Measurements from ENCODE around the gene ZNF407.

The ZNF407 gene

GRCh38 chr18:74946646-74947375 is 349.1 kb downstream of the ZNF407 start:
- no peaks in the 10 kb centered on the region for H3K9me3 ChIP-seq (ENCODE audit: control insufficient read depth, insufficient read depth, low read length)
- peaks cover 7% of the 10 kb centered on the region for H3K4me1 ChIP-seq (ENCODE audit: control insufficient read depth, low read length)
- no peaks in the 10 kb centered on the region for H3K36me3 ChIP-seq (ENCODE audit: control insufficient read depth, low read length)
- H3K4me3 ChIP-seq (ENCODE audit: low read length), result no peak overlapping the region
- H3K27ac ChIP-seq (ENCODE audit: low read depth, low read length), result no peak overlapping the region
- H4K20me1 ChIP-seq (ENCODE audit: control insufficient read depth, insufficient read depth, low read depth, low read length), result no peaks in the 10 kb centered on the region
- no peaks in the 10 kb centered on the region for H3K79me2 ChIP-seq (ENCODE audit: control insufficient read depth, low read length)
- no peak for TF ChIP-seq EZH2phosphoT487 (IDR thresholded peaks at IDR 0.05; ENCODE audit: borderline replicate concordance, low read length)
- TF ChIP-seq, protein P1, sequence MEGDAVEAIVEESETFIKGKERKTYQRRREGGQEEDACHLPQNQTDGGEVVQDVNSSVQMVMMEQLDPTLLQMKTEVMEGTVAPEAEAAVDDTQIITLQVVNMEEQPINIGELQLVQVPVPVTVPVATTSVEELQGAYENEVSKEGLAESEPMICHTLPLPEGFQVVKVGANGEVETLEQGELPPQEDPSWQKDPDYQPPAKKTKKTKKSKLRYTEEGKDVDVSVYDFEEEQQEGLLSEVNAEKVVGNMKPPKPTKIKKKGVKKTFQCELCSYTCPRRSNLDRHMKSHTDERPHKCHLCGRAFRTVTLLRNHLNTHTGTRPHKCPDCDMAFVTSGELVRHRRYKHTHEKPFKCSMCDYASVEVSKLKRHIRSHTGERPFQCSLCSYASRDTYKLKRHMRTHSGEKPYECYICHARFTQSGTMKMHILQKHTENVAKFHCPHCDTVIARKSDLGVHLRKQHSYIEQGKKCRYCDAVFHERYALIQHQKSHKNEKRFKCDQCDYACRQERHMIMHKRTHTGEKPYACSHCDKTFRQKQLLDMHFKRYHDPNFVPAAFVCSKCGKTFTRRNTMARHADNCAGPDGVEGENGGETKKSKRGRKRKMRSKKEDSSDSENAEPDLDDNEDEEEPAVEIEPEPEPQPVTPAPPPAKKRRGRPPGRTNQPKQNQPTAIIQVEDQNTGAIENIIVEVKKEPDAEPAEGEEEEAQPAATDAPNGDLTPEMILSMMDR (IDR thresholded peaks at IDR 0.05; ENCODE audit: low read depth, low read length, poor library complexity, severe bottlenecking), result no peak
- no peak overlapping the region for H3K4me2 ChIP-seq (ENCODE audit: low read length)
- no peaks in the 10 kb centered on the region for H3K9me2 ChIP-seq (replicated peaks; ENCODE audit: control insufficient read depth, low read length)
- H3K27me3 ChIP-seq (ENCODE audit: control insufficient read depth, low read length), result no peaks in the 10 kb centered on the region
- no peaks in the 10 kb centered on the region for H3F3A ChIP-seq (ENCODE audit: control insufficient read depth, insufficient read depth)

- Histone ChIP-seq H3K79me2 (ENCODE audit: control insufficient read depth, low read length) (no peaks in the 10 kb centered on the region), H3K4me1 (ENCODE audit: control insufficient read depth, low read length) (peaks cover 1% of the 10 kb centered on the region), H3K36me3 (ENCODE audit: control insufficient read depth, low read length) (no peaks in the 10 kb centered on the region), H3K9me2 (replicated peaks; ENCODE audit: control insufficient read depth, low read length) (no peaks in the 10 kb centered on the region), H3K27ac (ENCODE audit: low read depth, low read length) (no peak overlapping the region), H4K20me1 (ENCODE audit: control insufficient read depth, insufficient read depth, low read depth, low read length) (no peaks in the 10 kb centered on the region), H3K4me2 (ENCODE audit: low read length) (no peak overlapping the region), H3K4me3 (ENCODE audit: low read length) (no peak overlapping the region), H3K9me3 (ENCODE audit: control insufficient read depth, insufficient read depth, low read length) (no peaks in the 10 kb centered on the region), H3K27me3 (ENCODE audit: control insufficient read depth, low read length) (no peaks in the 10 kb centered on the region), H3F3A (ENCODE audit: control insufficient read depth, insufficient read depth) (no peaks in the 10 kb centered on the region)
- no peak for TF ChIP-seq EZH2phosphoT487 (IDR thresholded peaks at IDR 0.05; ENCODE audit: borderline replicate concordance, low read length)
- TF ChIP-seq, protein P1 (IDR thresholded peaks at IDR 0.05; ENCODE audit: low read depth, low read length, poor library complexity, severe bottlenecking), result no peak
Measured at GRCh38 chr18:74947417-74947816, 349.7 kb downstream of the ZNF407 start.

- no peak for TF ChIP-seq EZH2phosphoT487 (IDR thresholded peaks at IDR 0.05; ENCODE audit: borderline replicate concordance, low read length)
- TF ChIP-seq, protein P1 (IDR thresholded peaks at IDR 0.05; ENCODE audit: low read depth, low read length, poor library complexity, severe bottlenecking), result no peak
- H3K79me2 ChIP-seq (ENCODE audit: control insufficient read depth, low read length), result no peaks in the 10 kb centered on the region
- H3K9me3 ChIP-seq (ENCODE audit: control insufficient read depth, insufficient read depth, low read length), result no peaks in the 10 kb centered on the region
- no peaks in the 10 kb centered on the region for H3K9me2 ChIP-seq (replicated peaks; ENCODE audit: control insufficient read depth, low read length)
- no peak overlapping the region for H3K27ac ChIP-seq (ENCODE audit: low read depth, low read length)
- H3K27me3 ChIP-seq (ENCODE audit: control insufficient read depth, low read length), result no peaks in the 10 kb centered on the region
- H3K4me1 ChIP-seq (ENCODE audit: control insufficient read depth, low read length), result no peaks in the 10 kb centered on the region
- H4K20me1 ChIP-seq (ENCODE audit: control insufficient read depth, insufficient read depth, low read depth, low read length), result no peaks in the 10 kb centered on the region
- no peak overlapping the region for H3K4me3 ChIP-seq (ENCODE audit: low read length)
- no peaks in the 10 kb centered on the region for H3K36me3 ChIP-seq (ENCODE audit: control insufficient read depth, low read length)
- H3K4me2 ChIP-seq (ENCODE audit: low read length), result no peak overlapping the region
- H3F3A ChIP-seq (ENCODE audit: control insufficient read depth, insufficient read depth), result no peaks in the 10 kb centered on the region
Measured at GRCh38 chr18:74947875-74948274, 350.2 kb downstream of the ZNF407 start.
